Peyer's patch (tissue), 4 donors: ENCODE results near the gene SULT1A2. TPM values are rescaled to one million over a fixed set of nuclear protein-coding genes. Genes with fewer than 3 reads are reported as not detected.
"Not testable (repeated sequence)": the region's sequence is repeated elsewhere in the genome, so short reads cannot be mapped to it uniquely, and the experiment has no call there.

Experiments used
- DNase-seq, 3 donors: peaks; one replicate each; pipeline ENCODE4 v3.0.0-alpha.2; 2017 to 2019
- H3K27ac ChIP-seq, 4 donors: fragments of 200-600 bp; sonication (generic); one replicate each; pipeline ENCODE4 v1.5.1; 2016 to 2019
- H3K27me3 ChIP-seq, 2 donors: fragments of 200-600 bp; sonication (generic); one replicate each; pipeline ENCODE4 v1.5.1; 2019
- H3K36me3 ChIP-seq, 3 donors: fragments of 200-600 bp; sonication (generic); one replicate each; pipeline ENCODE4 v1.5.1; 2016 to 2019
- H3K4me1 ChIP-seq, 4 donors: fragments of 200-600 bp; sonication (generic); one replicate each; pipeline ENCODE4 v1.5.1; 2016 to 2019
- H3K4me3 ChIP-seq, 4 donors: fragments of 200-600 bp; sonication (generic); 1 replicate in 3 of 4; 2 replicates in 1 of 4; pipeline ENCODE4 v1.5.1; 2016 to 2019; ENCODE audit warnings: mild to moderate bottlenecking in 1 of 4
- H3K9me3 ChIP-seq, 4 donors: fragments of 200-600 bp; sonication (generic); one replicate each; pipeline ENCODE4 v1.5.1; 2016 to 2019; ENCODE audit warnings: mild to moderate bottlenecking in 1 of 4
- POLR2A ChIP-seq, 2 donors: fragments of 450-650 bp; IDR thresholded peaks; one replicate each; pipeline ENCODE4 v1.5.1; 2017; ENCODE audit warnings: antibody characterized with exemption in 2 of 2, mild to moderate bottlenecking in 2 of 2, moderate library complexity in 2 of 2
- total RNA-seq, 4 donors: library from RNA; depleted of rRNA; stranded (reverse); fragments of >200 nt; gene quantifications; one replicate each; pipeline ENCODE4 v1.1.0, GENCODE V29; 2016
- TF ChIP-seq, protein P1 (sequence below), 6 experiments: fragments of 450-650 bp in 4 of 6; fragments of 200-600 bp in 2 of 6; sonication (generic) in 1 of 6; IDR thresholded peaks; one replicate each; pipeline ENCODE4 v1.5.1; 2017 to 2019; ENCODE audit warnings: antibody characterized with exemption in 6 of 6, mild to moderate bottlenecking in 3 of 6, moderate library complexity in 1 of 6

The SULT1A2 gene
- total RNA-seq, 4 donors from 2014 or later = 26.4 to 241 (median 178) TPM

DNA sequence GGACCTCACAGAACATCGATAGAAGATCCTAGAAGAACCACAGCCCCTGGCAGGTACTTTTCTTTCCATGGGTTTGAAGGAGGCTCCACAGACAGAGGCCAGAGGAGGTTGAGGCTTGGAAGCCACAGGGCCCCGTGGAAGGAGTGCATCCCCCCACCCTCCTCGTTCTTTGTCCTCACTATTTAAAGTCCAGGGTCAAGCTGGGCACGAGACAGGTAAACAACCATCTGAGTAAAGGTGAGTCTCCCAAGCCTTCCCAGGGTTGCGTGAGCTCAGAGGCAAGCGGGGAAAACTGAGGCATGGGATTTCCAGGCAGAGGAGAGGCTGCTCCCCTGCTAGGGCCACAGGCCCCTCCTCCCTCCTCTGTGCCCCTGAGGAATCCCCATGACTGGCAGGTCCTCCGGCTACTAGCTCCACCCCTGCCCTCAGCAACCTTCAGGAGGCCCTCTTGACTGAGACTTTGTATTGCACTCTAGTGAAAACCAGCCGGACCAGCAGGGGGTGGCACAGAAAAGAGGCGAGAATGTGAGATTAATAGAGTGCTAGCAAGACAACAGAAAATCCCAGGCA is 927 bp upstream of the SULT1A2 start:
- no peak for TF ChIP-seq POLR2A (IDR thresholded peaks at IDR 0.05)
- TF ChIP-seq, protein P1, sequence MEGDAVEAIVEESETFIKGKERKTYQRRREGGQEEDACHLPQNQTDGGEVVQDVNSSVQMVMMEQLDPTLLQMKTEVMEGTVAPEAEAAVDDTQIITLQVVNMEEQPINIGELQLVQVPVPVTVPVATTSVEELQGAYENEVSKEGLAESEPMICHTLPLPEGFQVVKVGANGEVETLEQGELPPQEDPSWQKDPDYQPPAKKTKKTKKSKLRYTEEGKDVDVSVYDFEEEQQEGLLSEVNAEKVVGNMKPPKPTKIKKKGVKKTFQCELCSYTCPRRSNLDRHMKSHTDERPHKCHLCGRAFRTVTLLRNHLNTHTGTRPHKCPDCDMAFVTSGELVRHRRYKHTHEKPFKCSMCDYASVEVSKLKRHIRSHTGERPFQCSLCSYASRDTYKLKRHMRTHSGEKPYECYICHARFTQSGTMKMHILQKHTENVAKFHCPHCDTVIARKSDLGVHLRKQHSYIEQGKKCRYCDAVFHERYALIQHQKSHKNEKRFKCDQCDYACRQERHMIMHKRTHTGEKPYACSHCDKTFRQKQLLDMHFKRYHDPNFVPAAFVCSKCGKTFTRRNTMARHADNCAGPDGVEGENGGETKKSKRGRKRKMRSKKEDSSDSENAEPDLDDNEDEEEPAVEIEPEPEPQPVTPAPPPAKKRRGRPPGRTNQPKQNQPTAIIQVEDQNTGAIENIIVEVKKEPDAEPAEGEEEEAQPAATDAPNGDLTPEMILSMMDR (IDR thresholded peaks at IDR 0.05) = peak in 2 of 6 experiments; percentile 32 to 35
- Histone ChIP-seq H3K36me3 (no peaks in the 10 kb centered on the region), H3K4me3 (no peak overlapping the region), H3K9me3 (no peaks in the 10 kb centered on the region), H3K4me1 (peaks cover 0 to 15% (median 0%) of the 10 kb centered on the region in 4 donors), H3K27ac (peak overlapping the region in 3 of 4 donors; percentile 61 to 86 (median 79)), H3K27me3 (no peaks in the 10 kb centered on the region)
- DNase-seq = peak in 1 of 3 donors; percentile 69

DNA sequence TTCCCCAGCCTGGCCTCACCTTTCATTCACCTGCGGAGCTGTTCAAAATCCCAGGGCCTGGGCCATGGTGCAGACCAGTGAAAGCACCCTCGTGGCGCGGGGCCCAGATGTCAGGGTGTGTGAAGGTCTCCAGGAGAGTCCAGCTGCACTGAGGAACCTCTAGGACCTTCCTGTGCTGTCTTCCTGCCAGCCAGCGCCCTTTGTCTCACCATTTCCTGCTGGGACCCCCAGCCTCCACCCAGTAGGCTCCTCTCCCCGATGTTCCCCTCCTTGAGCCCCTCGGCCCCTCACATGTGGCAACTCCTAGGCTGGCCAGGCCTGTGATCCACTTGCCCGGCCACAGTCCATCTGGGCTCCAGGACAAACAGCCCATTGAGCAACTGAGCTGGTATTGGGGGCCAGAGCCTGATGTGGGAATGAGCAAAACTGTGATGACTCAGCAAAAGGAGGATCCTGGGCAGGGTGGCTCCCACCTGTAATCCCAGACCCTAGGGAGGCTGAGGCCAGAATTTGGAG is 677 bp downstream of the SULT1A2 start:
- DNase-seq = no peak
- H3K27me3 ChIP-seq = no peaks in the 10 kb centered on the region
- TF ChIP-seq, protein P1 (IDR thresholded peaks at IDR 0.05) = no peak
- no peak for TF ChIP-seq POLR2A (IDR thresholded peaks at IDR 0.05)
- peak overlapping the region in 3 of 4 donors; percentile 2 to 50 (median 47) for H3K4me3 ChIP-seq
- peaks cover 0 to 12% (median 0%) of the 10 kb centered on the region in 3 donors for H3K36me3 ChIP-seq
- peak overlapping the region in 3 of 4 donors; percentile 61 to 86 (median 79) for H3K27ac ChIP-seq
- peaks cover 0 to 15% (median 0%) of the 10 kb centered on the region in 4 donors for H3K4me1 ChIP-seq
- H3K9me3 ChIP-seq = no peaks in the 10 kb centered on the region

DNA sequence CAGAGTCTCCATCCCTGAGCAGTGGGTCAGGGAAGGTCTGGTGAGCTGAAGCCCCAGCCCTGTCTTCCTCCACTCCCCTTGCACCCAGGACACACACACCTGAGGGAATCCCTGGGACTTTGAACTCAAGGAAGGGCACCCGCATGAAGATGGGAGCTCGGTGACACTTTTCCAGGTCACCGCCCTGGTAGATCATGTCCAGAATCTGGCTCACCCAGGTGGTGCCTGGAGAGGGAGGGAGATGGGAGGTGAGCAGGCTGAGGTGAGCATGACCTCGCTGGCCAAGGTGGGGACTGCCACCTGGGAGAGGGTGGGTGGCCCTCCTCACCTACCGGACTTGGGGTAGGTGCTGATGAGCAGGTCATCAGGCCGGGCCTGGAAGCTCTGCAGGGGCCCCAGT is 1.4 kb downstream of the SULT1A2 start:
- Histone ChIP-seq H3K4me1 (peaks cover 0 to 15% (median 0%) of the 10 kb centered on the region in 4 donors), H3K36me3 (peaks cover 0 to 20% (median 0%) of the 10 kb centered on the region in 3 donors), H3K27ac (peak overlapping the region in 1 of 4 donors; percentile 86), H3K4me3 (peak overlapping the region in 2 of 4 donors; percentile 34 to 50)
- peak; percentile 16 to 19 for TF ChIP-seq POLR2A (IDR thresholded peaks at IDR 0.05)
- not testable (repeated sequence) for H3K9me3 ChIP-seq, H3K27me3 ChIP-seq
- DNase-seq = peak in 2 of 3 donors; percentile 61 to 66

DNA sequence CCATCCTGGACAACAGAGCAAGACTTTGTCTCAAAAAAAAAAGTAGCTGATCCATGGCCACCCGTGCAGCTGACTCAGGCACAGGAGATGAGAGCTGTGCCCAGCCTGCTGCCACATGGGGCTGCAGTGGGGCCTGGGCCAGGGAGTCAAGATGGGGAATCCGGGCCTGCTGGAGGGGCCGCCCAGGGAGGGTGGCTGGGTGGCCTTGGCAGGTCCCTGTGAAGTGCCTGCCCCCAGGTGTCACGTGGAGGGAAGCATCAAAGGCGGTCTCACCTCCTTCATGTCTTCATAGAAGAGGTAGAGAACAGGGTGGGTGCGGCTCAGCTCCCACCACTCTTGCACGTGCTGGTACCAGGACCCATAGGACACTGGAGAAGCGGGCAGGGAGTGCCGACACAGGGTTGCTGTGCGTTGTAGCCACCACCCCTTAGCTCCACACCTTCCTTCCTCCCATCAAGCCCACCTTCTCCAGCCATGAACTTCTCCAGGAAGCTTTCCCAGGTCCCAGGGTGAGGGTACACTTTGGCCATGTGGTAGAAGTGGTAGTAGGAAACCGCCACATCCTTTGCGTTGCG is 3.8 kb downstream of the SULT1A2 start:
- no peak overlapping the region for H3K4me3 ChIP-seq
- no peak for TF ChIP-seq POLR2A (IDR thresholded peaks at IDR 0.05)
- TF ChIP-seq, protein P1 (IDR thresholded peaks at IDR 0.05) = no peak
- DNase-seq = no peak
- H3K27ac ChIP-seq = no peak overlapping the region
- peaks cover 0 to 43% (median 0%) of the 10 kb centered on the region in 3 donors for H3K36me3 ChIP-seq
- H3K9me3 ChIP-seq = no peaks in the 10 kb centered on the region
- H3K4me1 ChIP-seq = peaks cover 0 to 15% (median 0%) of the 10 kb centered on the region in 4 donors
- H3K27me3 ChIP-seq = no peaks in the 10 kb centered on the region

DNA sequence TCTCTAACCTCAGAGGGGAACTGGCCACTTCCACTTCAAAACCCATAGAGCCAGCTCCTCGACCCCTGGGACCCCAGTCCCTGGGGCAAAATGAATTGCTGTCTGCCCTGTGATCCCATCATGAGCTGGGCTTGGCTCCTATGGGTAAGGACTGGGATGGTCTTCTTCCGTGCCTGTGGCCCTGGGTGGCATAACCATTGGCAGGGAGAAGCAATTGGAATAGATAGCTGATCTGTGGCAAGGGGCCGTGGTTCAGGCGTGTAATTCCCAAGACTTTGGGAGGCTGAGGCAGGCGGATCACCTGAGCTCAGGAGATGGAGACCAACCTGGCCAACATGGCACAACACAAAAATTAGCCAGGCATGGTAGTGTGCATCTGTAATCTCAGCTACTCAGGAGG is 4.3 kb downstream of the SULT1A2 start:
- no peak for DNase-seq
- no peak overlapping the region for H3K27ac ChIP-seq
- peaks cover 0 to 11% (median 0%) of the 10 kb centered on the region in 4 donors for H3K4me1 ChIP-seq
- H3K36me3 ChIP-seq = peaks cover 0 to 49% (median 0%) of the 10 kb centered on the region in 3 donors
- H3K4me3 ChIP-seq = no peak overlapping the region
- TF ChIP-seq, protein P1 (IDR thresholded peaks at IDR 0.05) = no peak
- H3K9me3 ChIP-seq = no peaks in the 10 kb centered on the region
- H3K27me3 ChIP-seq = no peaks in the 10 kb centered on the region

DNA sequence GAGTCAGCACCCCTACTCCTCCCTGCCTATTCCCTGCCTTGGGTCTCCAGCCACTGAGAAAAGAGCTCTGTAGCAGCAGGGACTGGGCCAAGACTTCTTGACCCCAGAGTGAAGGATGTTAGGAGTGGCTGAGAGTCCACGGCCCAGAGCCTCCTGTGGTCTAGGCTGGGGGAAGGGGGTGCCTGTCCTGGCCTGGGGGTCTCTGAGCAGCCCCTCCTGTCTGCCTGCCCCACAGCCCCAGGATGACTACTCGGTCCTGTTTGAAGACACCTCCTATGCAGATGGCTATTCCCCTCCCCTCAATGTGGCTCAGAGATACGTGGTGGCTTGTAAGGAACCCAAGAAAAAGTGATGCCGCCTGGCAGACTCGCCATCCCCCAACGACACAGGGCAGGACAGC is 5.5 kb downstream of the SULT1A2 start:
- TF ChIP-seq, protein P1 (IDR thresholded peaks at IDR 0.05) = no peak
- no peak for TF ChIP-seq POLR2A (IDR thresholded peaks at IDR 0.05)
- no peaks in the 10 kb centered on the region for H3K27me3 ChIP-seq
- H3K36me3 ChIP-seq = peaks cover 0 to 59% (median 0%) of the 10 kb centered on the region in 3 donors
- H3K4me1 ChIP-seq = no peaks in the 10 kb centered on the region
- H3K9me3 ChIP-seq = no peaks in the 10 kb centered on the region
- no peak overlapping the region for H3K27ac ChIP-seq
- DNase-seq = no peak
- no peak overlapping the region for H3K4me3 ChIP-seq
